ENCODE measurements around the gene GALNT7. TPM values are rescaled to one million over a fixed set of nuclear protein-coding genes. Genes with fewer than 3 reads are reported as not detected.
A peak's percentile ranks its signal among the peaks of the same experiment; 100 is the strongest.

GALNT7 gene
- total RNA-seq, 1 experiment from 2014 or later, result 16.8 TPM

DNA sequence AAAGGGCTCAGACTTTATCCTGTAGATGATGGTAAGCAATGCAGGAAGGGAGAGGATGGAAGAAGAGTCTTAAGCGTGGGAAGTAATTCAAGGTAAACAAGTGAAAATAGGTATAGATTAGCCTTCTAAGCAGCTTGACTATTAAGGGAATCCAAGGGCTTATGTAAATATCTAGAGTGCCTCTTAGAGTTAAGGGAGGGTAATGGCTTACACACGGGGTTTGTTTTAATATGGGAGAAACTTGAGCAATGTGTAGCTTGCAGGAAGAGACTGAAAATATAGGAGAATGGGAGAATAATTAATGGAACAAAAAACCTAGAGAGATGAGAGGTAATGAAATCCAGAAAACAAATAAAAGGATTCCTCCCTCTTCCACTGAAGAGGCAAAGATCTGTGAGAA is 189.3 kb downstream of the GALNT7 start:
- H3K36me3 Mint-ChIP-seq (ENCODE audit: insufficient read depth, unreplicated experiment), result no peaks in the 10 kb centered on the region
- no peaks in the 10 kb centered on the region for H3K9me3 ChIP-seq
- no peak for DNase-seq
- no peaks in the 10 kb centered on the region for H3K36me3 ChIP-seq (ENCODE audit: control insufficient read depth, insufficient read depth, low read length)
- no peak overlapping the region for H3K4me3 ChIP-seq (ENCODE audit: low read depth, low read length)
- TF ChIP-seq, protein P1, sequence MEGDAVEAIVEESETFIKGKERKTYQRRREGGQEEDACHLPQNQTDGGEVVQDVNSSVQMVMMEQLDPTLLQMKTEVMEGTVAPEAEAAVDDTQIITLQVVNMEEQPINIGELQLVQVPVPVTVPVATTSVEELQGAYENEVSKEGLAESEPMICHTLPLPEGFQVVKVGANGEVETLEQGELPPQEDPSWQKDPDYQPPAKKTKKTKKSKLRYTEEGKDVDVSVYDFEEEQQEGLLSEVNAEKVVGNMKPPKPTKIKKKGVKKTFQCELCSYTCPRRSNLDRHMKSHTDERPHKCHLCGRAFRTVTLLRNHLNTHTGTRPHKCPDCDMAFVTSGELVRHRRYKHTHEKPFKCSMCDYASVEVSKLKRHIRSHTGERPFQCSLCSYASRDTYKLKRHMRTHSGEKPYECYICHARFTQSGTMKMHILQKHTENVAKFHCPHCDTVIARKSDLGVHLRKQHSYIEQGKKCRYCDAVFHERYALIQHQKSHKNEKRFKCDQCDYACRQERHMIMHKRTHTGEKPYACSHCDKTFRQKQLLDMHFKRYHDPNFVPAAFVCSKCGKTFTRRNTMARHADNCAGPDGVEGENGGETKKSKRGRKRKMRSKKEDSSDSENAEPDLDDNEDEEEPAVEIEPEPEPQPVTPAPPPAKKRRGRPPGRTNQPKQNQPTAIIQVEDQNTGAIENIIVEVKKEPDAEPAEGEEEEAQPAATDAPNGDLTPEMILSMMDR (IDR thresholded peaks at IDR 0.05; ENCODE audit: insufficient read depth in 1 of 2, low read depth in 1 of 2, low read length in 1 of 2, severe bottlenecking in 1 of 2, unreplicated experiment in 1 of 2), result no peak
- no TSS peak for BruUV-seq (replicated peaks)
- intact Hi-C loops (cut with micrococcal nuclease; ENCODE audit: unreplicated experiment), result no loop called here
- no peaks in the 10 kb centered on the region for H3K9me3 Mint-ChIP-seq (ENCODE audit: unreplicated experiment)
- H3K27me3 ChIP-seq (replicated peaks; ENCODE audit: control insufficient read depth, insufficient read depth, low read length), result no peaks in the 10 kb centered on the region
- no peak overlapping the region for H3K4me3 Mint-ChIP-seq (ENCODE audit: unreplicated experiment)
- CTCF ChIA-PET, result interaction anchor here (0.9 kb wide), 1 partner anchor 37 kb away, joined by 4 read pairs; no protein-coding TSS in a partner anchor
- H3K4me1 ChIP-seq, result no peaks in the 10 kb centered on the region
- H3K27ac Mint-ChIP-seq (ENCODE audit: unreplicated experiment), result no peak overlapping the region
- peaks cover under 1% of the 10 kb centered on the region for H3K27me3 Mint-ChIP-seq (ENCODE audit: insufficient read depth, unreplicated experiment)
- H3K4me1 Mint-ChIP-seq (ENCODE audit: low read depth, unreplicated experiment), result no peaks in the 10 kb centered on the region
- POLR2A ChIA-PET, result no interaction called here

DNA sequence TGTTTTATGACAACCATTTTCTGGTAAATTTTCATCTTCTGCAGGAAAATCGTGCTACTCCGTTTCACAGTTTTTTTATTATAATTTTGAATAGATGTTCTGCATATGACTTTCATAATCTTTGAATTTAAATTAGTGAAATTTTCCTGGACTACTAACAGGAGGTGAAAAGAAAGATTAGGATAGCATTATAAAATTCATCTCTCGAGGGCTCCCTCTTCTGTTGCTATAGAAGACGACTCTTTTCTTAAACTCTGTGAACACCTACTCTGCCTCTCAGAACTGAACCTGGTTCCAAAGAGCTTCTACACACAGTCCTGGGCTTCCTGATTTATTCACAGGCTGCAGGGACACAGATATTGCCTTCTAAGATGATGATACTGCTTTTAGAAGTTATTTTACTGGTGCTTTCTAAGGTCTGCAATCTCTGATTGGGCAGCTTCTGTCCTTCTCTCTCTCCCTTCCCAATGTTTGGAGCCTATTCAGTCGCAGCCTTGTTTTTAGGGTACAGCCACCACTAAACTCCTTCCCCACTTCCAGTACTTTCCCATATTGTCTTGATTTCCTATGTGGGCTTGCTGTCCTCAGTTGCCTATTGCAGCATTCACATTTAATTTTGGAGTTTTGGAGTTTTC is 192.1 kb downstream of the GALNT7 start:
- intact Hi-C loops (cut with micrococcal nuclease; ENCODE audit: unreplicated experiment), result loop anchor here (2.0 kb wide), 2 partner anchors 42 to 72 kb away; no protein-coding TSS in a partner anchor
- DNase-seq, result no peak
- BruUV-seq (replicated peaks), result no TSS peak

DNA sequence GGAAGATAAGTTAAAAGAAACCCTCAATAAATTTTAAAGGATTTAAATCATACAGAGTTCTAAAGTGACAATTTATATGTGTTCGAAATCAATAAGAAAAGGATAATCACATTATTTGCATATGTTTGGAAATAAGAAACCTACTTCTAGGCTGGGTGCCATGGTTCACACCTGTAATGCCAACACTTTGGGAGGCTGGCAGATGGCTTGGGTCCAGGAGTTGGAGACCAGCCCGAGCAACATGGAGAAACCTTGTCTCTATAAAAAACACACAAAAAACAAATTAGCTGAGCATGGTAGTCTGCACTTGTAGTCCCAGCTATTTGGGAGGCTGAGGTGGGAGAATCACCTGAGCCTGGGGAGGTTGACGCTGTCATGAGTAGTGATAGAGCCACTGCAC is 194.1 kb downstream of the GALNT7 start:
- no peaks in the 10 kb centered on the region for H3K4me1 Mint-ChIP-seq (ENCODE audit: low read depth, unreplicated experiment)
- Histone ChIP-seq H3K4me3 (ENCODE audit: low read depth, low read length) (no peak overlapping the region), H3K36me3 (ENCODE audit: control insufficient read depth, insufficient read depth, low read length) (no peaks in the 10 kb centered on the region), H3K9me3 (no peaks in the 10 kb centered on the region), H3K27me3 (replicated peaks; ENCODE audit: control insufficient read depth, insufficient read depth, low read length) (no peaks in the 10 kb centered on the region), H3K4me1 (no peaks in the 10 kb centered on the region)
- DNase-seq, result no peak
- BruUV-seq (replicated peaks), result no TSS peak
- peaks cover 4% of the 10 kb centered on the region for H3K27me3 Mint-ChIP-seq (ENCODE audit: insufficient read depth, unreplicated experiment)
- H3K27ac Mint-ChIP-seq (ENCODE audit: unreplicated experiment), result no peak overlapping the region
- POLR2A ChIA-PET, result no interaction called here
- H3K4me3 Mint-ChIP-seq (ENCODE audit: unreplicated experiment), result no peak overlapping the region
- H3K9me3 Mint-ChIP-seq (ENCODE audit: unreplicated experiment), result no peaks in the 10 kb centered on the region
- intact Hi-C loops (cut with micrococcal nuclease; ENCODE audit: unreplicated experiment), result no loop called here
- no peaks in the 10 kb centered on the region for H3K36me3 Mint-ChIP-seq (ENCODE audit: insufficient read depth, unreplicated experiment)
- TF ChIP-seq, protein P1 (IDR thresholded peaks at IDR 0.05; ENCODE audit: insufficient read depth in 1 of 2, low read depth in 1 of 2, low read length in 1 of 2, severe bottlenecking in 1 of 2, unreplicated experiment in 1 of 2), result no peak
- CTCF ChIA-PET, result no interaction called here

More for the DNA sequence above, 192.1 kb downstream of the GALNT7 start:
- Histone ChIP-seq H3K36me3 (ENCODE audit: control insufficient read depth, insufficient read depth, low read length) (no peaks in the 10 kb centered on the region), H3K27me3 (replicated peaks; ENCODE audit: control insufficient read depth, insufficient read depth, low read length) (no peaks in the 10 kb centered on the region), H3K4me1 (no peaks in the 10 kb centered on the region), H3K4me3 (ENCODE audit: low read depth, low read length) (no peak overlapping the region), H3K9me3 (no peaks in the 10 kb centered on the region)
- TF ChIP-seq, protein P1 (IDR thresholded peaks at IDR 0.05; ENCODE audit: insufficient read depth in 1 of 2, low read depth in 1 of 2, low read length in 1 of 2, severe bottlenecking in 1 of 2, unreplicated experiment in 1 of 2), result peak; percentile 18 to 35
- no peak overlapping the region for H3K27ac Mint-ChIP-seq (ENCODE audit: unreplicated experiment)
- ChIA-PET POLR2A (no interaction called here), CTCF (interaction anchor here (0.7 kb wide), 1 partner anchor 10 kb away, joined by 6 read pairs; no protein-coding TSS in a partner anchor)
- no peak overlapping the region for H3K4me3 Mint-ChIP-seq (ENCODE audit: unreplicated experiment)
- H3K9me3 Mint-ChIP-seq (ENCODE audit: unreplicated experiment), result no peaks in the 10 kb centered on the region
- H3K27me3 Mint-ChIP-seq (ENCODE audit: insufficient read depth, unreplicated experiment), result peaks cover 4% of the 10 kb centered on the region
- H3K4me1 Mint-ChIP-seq (ENCODE audit: low read depth, unreplicated experiment), result no peaks in the 10 kb centered on the region
- H3K36me3 Mint-ChIP-seq (ENCODE audit: insufficient read depth, unreplicated experiment), result no peaks in the 10 kb centered on the region

Measured in Caco-2 (cell line).